Measurements from ENCODE around the gene METTL6.

DNA sequence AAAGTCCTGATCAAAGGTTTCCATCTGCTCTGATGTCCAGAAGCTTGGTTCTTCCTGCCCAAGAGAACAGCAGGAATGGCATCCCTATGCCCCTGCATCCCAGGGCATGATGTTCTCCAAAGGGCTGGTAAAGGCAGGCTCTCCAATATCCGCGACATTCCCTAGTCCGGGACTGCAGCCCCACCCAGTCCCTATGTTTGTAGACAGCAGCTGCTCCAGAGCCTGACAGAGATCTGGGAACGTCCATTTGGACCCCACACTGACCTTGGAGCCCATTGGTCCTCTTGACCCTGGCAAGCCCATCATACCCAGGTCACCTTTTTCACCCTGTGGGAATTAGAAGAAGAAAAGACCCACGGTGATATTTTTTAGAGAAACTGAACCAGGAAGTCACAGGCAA is 47.8 kb upstream of the METTL6 start:
- no peak for TF ChIP-seq EZH2 (IDR thresholded peaks at IDR 0.05; ENCODE audit: borderline replicate concordance, low read length)
- TF ChIP-seq, protein P1, sequence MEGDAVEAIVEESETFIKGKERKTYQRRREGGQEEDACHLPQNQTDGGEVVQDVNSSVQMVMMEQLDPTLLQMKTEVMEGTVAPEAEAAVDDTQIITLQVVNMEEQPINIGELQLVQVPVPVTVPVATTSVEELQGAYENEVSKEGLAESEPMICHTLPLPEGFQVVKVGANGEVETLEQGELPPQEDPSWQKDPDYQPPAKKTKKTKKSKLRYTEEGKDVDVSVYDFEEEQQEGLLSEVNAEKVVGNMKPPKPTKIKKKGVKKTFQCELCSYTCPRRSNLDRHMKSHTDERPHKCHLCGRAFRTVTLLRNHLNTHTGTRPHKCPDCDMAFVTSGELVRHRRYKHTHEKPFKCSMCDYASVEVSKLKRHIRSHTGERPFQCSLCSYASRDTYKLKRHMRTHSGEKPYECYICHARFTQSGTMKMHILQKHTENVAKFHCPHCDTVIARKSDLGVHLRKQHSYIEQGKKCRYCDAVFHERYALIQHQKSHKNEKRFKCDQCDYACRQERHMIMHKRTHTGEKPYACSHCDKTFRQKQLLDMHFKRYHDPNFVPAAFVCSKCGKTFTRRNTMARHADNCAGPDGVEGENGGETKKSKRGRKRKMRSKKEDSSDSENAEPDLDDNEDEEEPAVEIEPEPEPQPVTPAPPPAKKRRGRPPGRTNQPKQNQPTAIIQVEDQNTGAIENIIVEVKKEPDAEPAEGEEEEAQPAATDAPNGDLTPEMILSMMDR (IDR thresholded peaks at IDR 0.05; ENCODE audit: low read length), result no peak

All from OCI-LY1 (cell line).